H1 (cell line): ENCODE measurements around the gene SHISA9. TPM values are rescaled to one million over a fixed set of nuclear protein-coding genes. Genes with fewer than 3 reads are reported as not detected.

ENCODE experiments used
- CHD7 ChIP-seq: fragments of 300-600 bp; sonication (generic); IDR thresholded peaks from 2 replicates; pipeline ENCODE4 v1.7.1; 2012; ENCODE audit warnings: low read length, moderate library complexity, mild to moderate bottlenecking, inconsistent platforms; ENCODE audit not compliant: insufficient replicate concordance
- POLR2A ChIP-seq, 2 experiments: IDR thresholded peaks; 1 replicate in 1 of 2; 2 replicates in 1 of 2; pipeline ENCODE4 v1.6.1; 2011; ENCODE audit warnings: low read depth in 2 of 2, low read length in 2 of 2, mild to moderate bottlenecking in 2 of 2; ENCODE audit errors: control extremely low read depth in 1 of 2
- SIX5 ChIP-seq: IDR thresholded peaks from 2 replicates; pipeline ENCODE4 v1.6.1; 2011; ENCODE audit warnings: mild to moderate bottlenecking, low read depth, low read length
- polyA plus RNA-seq, 7 experiments: library from polyadenylated mRNA; depleted of rRNA in 3 of 7; stranded (reverse) in 5 of 7; unstranded in 2 of 7; fragments of >200 nt in 5 of 7; fragments of 200-250 nt in 2 of 7; gene quantifications; 1 replicate in 5 of 7; 2 replicates in 1 of 7; 4 replicates in 1 of 7; pipeline versions ENCODE4 v1.2.1 to v1.2.3, GENCODE V29; 2011 to 2013; ENCODE audit warnings: missing spikeins in 2 of 7, mixed read lengths in 2 of 7
- total RNA-seq: library from RNA; stranded (reverse); fragmentation: NEBNext Ultra II Directional; extraction: Animal tissue kit (Norgen Biotek cat#: 25700); gene quantifications from 2 replicates; pipeline ENCODE4 v1.2.1, GENCODE V29; 2021

The SHISA9 gene
- total and polyA plus RNA-seq, 2 of the 8 experiments (the other 6 are each of a cell fraction or from before 2014, with no cell fraction given) = 25.6 to 39.8 TPM

- TF ChIP-seq CHD7 (no peak), SIX5 (no peak), POLR2A (IDR thresholded peaks at IDR 0.05; ENCODE audit: control extremely low read depth in 1 of 2, low read depth in 2 of 2, low read length in 2 of 2) (no peak)
These were observed 57.0 kb downstream of the SHISA9 start (continued) for GRCh38 chr16:12958366-12958765.
